A549 treated with CORT108297 at 1 μM for 4 hours (cell line): ENCODE data around the gene ATP5F1A. TPM values are rescaled to one million over a fixed set of nuclear protein-coding genes. Genes with fewer than 3 reads are reported as not detected.

Experiments
- total RNA-seq: library from RNA; stranded (reverse); fragments of 200-300 nt; extraction: Qiagen RNA extraction; gene quantifications from 5 replicates; pipeline ENCODE4 v1.2.3, GENCODE V29; 2022

ATP5F1A gene
- 304 to 342 TPM (median 310 TPM) in 5 replicates for total RNA-seq

GRCh38 chr18:46097801-46098615 lies at the start of gene ATP5F1A:
TSS of gene ATP5F1A (minus strand) at chr18:46098296. CDS start at chr18:46098231, 65 bp downstream.

DNA sequence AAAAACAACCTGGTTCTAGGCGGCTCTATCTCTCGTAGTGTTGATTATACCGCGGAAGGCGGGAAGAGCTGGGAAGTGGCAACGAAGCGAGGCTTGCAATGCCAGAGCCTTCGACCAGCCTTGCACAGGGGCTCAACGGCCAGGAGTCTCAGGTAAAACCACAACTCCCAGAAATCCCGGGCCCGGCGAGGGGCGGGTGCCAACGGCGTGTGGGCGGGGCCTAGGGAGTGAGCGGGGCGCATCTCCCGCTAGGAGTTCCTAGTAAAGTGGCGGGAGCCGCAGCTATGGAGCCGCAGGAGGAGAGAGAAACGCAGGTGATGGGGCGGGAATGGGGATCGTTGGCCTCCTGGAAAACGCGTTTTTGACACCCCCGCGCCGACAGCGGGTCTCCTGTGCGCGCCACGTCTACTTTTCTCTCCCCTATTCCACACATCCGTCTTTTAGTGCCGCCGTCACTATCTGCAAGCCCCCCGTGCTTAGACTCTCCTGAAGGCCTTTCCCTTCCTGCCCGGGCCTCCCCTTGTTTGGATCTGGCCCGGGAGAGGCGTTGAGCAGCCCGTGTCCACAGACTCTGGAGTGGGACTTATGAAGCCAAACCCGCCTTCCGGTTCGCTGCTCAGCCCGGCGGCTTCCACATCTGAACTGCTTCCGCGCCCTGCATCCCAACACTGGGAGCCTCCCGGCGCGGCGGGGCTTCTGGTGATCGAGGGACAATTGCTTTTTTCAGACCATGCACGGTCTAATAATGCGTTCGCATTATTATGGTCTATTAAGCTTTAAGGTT lies 6.2 kb upstream of the ATP5F1A start, which contains the start of gene HAUS1:
Gene HAUS1 (plus strand): TSS at position 258 of the 784 bp plus-strand sequence. CDS start 27 bp downstream, at position 285.

DNA sequence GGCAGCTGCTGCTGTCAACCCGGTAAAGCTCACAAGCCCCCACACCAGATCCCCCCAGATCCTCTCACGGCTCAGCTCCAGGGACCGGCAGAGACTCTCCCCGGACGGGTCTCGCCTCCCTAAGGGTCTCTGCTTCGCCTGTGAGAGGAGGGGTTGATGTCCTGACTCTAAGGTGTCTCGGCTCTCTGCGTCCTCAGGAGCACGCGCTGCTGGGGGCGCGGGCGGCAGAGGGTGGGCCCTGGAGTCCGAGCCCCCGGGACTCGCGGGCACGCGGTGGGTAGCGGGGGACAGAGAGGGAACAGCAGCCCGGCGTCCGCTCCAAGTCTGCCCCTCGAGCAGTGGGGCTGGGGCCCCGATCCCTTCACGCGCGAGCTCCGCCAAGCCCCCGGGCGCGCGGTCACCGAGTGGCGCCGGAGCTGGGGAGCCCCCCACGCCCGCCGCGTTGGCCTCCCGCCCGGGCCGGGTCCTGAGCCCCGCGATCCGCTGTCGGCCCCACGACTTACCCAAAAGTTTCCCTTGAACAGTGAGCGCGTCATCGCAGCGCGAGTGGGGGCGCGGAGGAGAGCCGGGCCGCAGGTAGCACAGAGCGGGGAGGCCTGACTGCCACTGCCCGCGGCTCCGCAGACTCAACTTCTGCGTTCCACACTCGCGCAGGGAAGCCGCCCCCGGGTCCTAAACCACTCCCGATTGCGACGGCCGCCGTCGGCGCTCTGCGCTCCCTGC lies 26.3 kb downstream of the ATP5F1A start, which contains the start of gene PSTPIP2:
Gene PSTPIP2 (minus strand): TSS at position 608 of the 723 bp plus-strand sequence. CDS start 72 bp downstream, at position 536.

Other genes with a start within 250 kb of the ATP5F1A start
- 4.0 to 4.8 TPM (median 4.4 TPM) in 5 replicates for gene EPG5, start 131.0 kb downstream of the ATP5F1A start, total RNA-seq
- gene PSTPIP2, start 26.0 kb downstream of the ATP5F1A start, total RNA-seq: 0.22 to 0.44 TPM (median 0.27 TPM) in 5 replicates
- gene HAUS1, start 6.1 kb upstream of the ATP5F1A start, total RNA-seq: 32.0 to 47.5 TPM (median 34.2 TPM) in 5 replicates